Parathyroid adenoma (tissue), 2 donors: Measurements from ENCODE around the gene WBP1L.

ENCODE experiments used
- H2AFZ ChIP-seq: fragments of 300-600 bp; sonication (generic); one replicate; pipeline ENCODE4 v1.7.0; 2017; ENCODE audit warnings: antibody characterized with exemption, mild to moderate bottlenecking
- H3K27ac ChIP-seq: fragments of 300-600 bp; sonication (generic); one replicate; pipeline ENCODE4 v1.7.0; 2017
- H3K27me3 ChIP-seq: fragments of 300-600 bp; sonication (generic); one replicate; pipeline ENCODE4 v1.7.0; 2017; ENCODE audit warnings: low read length; ENCODE audit not compliant: control insufficient read depth, insufficient read depth
- H3K36me3 ChIP-seq: fragments of 300-600 bp; sonication (generic); one replicate; pipeline ENCODE4 v1.7.0; 2017; ENCODE audit warnings: low read length; ENCODE audit not compliant: control insufficient read depth, insufficient read depth
- H3K4me1 ChIP-seq: fragments of 300-600 bp; sonication (generic); one replicate; pipeline ENCODE4 v1.7.0; 2017; ENCODE audit warnings: control low read depth
- H3K4me2 ChIP-seq: fragments of 300-600 bp; sonication (generic); one replicate; pipeline ENCODE4 v1.7.0; 2017; ENCODE audit warnings: low read length
- H3K4me3 ChIP-seq: fragments of 300-600 bp; sonication (generic); one replicate; pipeline ENCODE4 v1.7.0; 2017; ENCODE audit warnings: low read depth, low read length
- H3K79me2 ChIP-seq: fragments of 300-600 bp; sonication (generic); one replicate; pipeline ENCODE4 v1.7.0; 2017; ENCODE audit warnings: control low read depth
- H3K9ac ChIP-seq: fragments of 300-600 bp; sonication (generic); one replicate; pipeline ENCODE4 v1.7.0; 2017; ENCODE audit warnings: mild to moderate bottlenecking
- H3K9me3 ChIP-seq: fragments of 300-600 bp; sonication (generic); one replicate; pipeline ENCODE4 v1.7.0; 2017; ENCODE audit warnings: low read length; ENCODE audit not compliant: control insufficient read depth
- TF ChIP-seq, protein P1 (sequence below): fragments of 300-600 bp; sonication (generic); IDR thresholded peaks from one replicate; pipeline ENCODE4 v1.7.0; 2017; ENCODE audit warnings: antibody characterized with exemption, mild to moderate bottlenecking
- donor health status: primary hyperparathyroidism.

Gene WBP1L

DNA sequence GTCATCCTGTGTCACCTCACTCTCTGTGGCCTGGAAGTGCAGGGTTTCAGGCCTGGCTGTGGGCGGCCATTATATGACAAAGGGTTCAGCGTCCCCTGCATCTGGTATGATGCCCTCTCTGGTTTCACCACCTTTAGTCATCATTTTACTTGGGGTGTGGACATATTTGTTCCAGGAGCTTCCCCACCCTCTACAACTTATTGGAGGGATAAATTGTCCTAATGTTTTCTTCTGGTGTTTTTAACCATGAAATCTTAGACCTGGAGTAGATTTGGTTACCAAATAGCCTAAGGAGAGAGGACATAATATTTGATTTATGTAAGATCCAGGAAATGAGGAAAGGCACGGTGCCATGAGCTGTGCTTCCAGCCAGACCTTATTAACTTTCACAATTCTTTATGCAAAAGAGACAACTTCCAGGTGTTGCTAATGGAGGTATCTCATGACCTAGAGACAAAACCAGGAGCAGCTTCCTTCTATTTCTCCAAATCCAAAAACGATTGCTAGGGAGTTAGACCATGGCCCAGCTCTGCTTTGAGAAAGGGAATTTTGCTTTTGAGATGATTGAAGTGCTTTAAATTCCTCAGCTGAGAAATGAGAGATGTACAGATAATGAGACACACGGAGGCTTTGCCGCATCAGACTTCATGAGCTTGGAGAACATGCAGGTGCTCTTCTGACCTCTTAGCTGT is 20.9 kb downstream of the WBP1L start:
- Histone ChIP-seq H3K4me1 (peaks cover 59% of the 10 kb centered on the region), H3K79me2 (peaks cover 66% of the 10 kb centered on the region), H3K36me3 (no peaks in the 10 kb centered on the region), H3K4me2 (peak overlapping the region; percentile 53), H3K27me3 (no peaks in the 10 kb centered on the region), H2AFZ (no peak overlapping the region), H3K9me3 (no peaks in the 10 kb centered on the region), H3K9ac (no peak overlapping the region), H3K4me3 (peak overlapping the region; percentile 14), H3K27ac (peak overlapping the region; percentile 86)
- TF ChIP-seq, protein P1, sequence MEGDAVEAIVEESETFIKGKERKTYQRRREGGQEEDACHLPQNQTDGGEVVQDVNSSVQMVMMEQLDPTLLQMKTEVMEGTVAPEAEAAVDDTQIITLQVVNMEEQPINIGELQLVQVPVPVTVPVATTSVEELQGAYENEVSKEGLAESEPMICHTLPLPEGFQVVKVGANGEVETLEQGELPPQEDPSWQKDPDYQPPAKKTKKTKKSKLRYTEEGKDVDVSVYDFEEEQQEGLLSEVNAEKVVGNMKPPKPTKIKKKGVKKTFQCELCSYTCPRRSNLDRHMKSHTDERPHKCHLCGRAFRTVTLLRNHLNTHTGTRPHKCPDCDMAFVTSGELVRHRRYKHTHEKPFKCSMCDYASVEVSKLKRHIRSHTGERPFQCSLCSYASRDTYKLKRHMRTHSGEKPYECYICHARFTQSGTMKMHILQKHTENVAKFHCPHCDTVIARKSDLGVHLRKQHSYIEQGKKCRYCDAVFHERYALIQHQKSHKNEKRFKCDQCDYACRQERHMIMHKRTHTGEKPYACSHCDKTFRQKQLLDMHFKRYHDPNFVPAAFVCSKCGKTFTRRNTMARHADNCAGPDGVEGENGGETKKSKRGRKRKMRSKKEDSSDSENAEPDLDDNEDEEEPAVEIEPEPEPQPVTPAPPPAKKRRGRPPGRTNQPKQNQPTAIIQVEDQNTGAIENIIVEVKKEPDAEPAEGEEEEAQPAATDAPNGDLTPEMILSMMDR, result no peak

DNA sequence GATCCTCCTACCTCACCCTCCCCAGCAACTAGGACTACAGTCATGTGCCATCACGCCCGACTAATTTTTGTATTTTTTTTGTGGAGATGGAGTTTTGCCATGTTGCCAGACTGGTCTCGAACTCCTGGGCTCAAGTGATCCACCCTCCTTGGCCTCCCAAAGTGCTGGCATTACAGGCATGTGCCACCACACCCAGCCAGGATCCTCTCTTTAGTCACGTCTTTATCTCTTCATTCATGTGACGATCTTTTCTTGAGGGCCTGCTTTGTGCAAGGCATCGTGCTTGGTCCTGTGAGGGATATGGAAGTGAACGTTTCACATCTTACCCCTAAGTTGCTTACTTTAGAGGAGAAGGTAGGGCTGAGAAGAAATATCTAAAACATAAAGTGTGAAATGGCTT is 21.6 kb downstream of the WBP1L start:
- no peaks in the 10 kb centered on the region for H3K9me3 ChIP-seq
- no peaks in the 10 kb centered on the region for H3K36me3 ChIP-seq
- H2AFZ ChIP-seq, result no peak overlapping the region
- peaks cover 62% of the 10 kb centered on the region for H3K4me1 ChIP-seq
- no peak overlapping the region for H3K9ac ChIP-seq
- TF ChIP-seq, protein P1, result no peak
- H3K27me3 ChIP-seq, result no peaks in the 10 kb centered on the region
- peak overlapping the region; percentile 86 for H3K27ac ChIP-seq
- peak overlapping the region; percentile 53 for H3K4me2 ChIP-seq
- H3K79me2 ChIP-seq, result peaks cover 73% of the 10 kb centered on the region
- H3K4me3 ChIP-seq, result peak overlapping the region; percentile 14

DNA sequence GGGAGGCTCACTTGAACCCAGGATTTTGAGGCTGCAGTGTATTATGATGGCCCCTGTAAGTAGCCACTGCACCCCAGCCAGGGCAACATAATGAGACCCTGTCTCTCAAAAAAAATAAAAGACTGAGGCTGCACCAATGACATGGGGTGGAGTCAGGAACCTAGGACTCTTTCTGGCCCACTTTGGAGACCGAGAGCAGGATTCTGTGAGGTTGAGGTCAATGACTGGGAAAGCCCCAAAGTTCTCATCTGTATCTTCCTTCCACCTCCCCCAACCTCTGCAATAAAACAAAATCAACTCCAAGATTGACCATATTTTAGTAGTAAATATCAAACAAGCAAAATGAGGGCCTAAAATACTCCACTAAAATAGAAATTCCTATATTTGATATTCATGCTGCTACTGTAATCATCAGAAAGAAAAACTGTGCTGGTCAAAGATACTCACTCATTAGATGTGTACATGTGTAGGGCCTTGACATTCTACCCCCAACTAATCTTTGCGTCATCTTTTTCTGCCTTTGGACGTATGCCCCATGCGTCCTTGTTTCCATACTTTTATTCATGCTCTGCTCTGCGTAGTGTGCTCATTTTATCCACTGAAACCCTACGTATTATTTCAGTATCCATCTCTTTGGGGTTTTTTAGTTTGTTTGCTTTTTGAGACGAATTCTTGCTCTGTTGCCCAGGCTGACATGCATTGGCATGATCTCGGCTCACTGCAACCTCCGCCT is 23.8 kb downstream of the WBP1L start:
- Histone ChIP-seq H3K9ac (no peak overlapping the region), H3K36me3 (no peaks in the 10 kb centered on the region), H3K27me3 (no peaks in the 10 kb centered on the region), H2AFZ (no peak overlapping the region), H3K4me1 (peaks cover 69% of the 10 kb centered on the region), H3K9me3 (no peaks in the 10 kb centered on the region), H3K4me2 (no peak overlapping the region), H3K27ac (peak overlapping the region; percentile 86), H3K4me3 (no peak overlapping the region), H3K79me2 (peaks cover 70% of the 10 kb centered on the region)
- TF ChIP-seq, protein P1, result no peak

DNA sequence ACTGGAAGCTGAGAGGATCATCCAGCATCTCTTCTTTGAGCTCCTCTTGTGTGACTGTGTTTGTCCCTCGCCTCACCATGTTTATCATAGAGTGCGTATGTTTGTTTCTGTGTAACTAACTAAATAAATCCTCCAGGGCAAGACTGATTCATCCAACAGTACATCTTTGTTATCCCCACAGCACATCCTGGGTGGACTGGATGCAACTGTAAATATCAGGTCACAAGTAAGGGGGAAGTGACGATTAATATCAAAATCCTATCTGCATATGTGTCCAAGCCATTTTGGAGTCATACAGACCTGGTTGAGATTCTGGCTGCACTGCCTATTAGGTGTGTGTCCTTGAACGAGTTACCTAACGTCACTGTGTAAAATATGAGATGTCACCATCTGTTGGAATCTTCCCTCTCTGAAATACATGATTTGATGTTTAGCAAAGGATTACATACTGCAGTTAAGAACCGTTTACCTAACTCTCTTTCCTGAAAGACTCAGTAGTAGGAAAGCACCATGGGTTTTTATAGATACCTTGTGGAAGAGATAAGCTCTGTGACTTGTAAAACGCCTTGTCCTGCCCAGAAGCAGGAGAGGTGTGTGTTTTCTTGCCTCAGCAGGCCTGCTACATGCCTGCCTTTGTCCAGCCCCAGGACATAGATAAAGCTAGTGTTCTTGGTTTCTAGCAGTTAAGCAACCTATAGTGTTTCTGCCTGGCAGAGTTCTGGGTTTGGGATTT is 25.8 kb downstream of the WBP1L start:
- H3K36me3 ChIP-seq, result no peaks in the 10 kb centered on the region
- no peak overlapping the region for H2AFZ ChIP-seq
- H3K4me3 ChIP-seq, result no peak overlapping the region
- H3K27me3 ChIP-seq, result no peaks in the 10 kb centered on the region
- H3K9me3 ChIP-seq, result no peaks in the 10 kb centered on the region
- H3K79me2 ChIP-seq, result peaks cover 58% of the 10 kb centered on the region
- TF ChIP-seq, protein P1, result no peak
- H3K4me1 ChIP-seq, result peaks cover 68% of the 10 kb centered on the region
- no peak overlapping the region for H3K4me2 ChIP-seq
- peak overlapping the region; percentile 87 for H3K27ac ChIP-seq
- no peak overlapping the region for H3K9ac ChIP-seq
